ENCODE results near the gene NRCAM. TPM values are rescaled to one million over a fixed set of nuclear protein-coding genes. Genes with fewer than 3 reads are reported as not detected.

The NRCAM gene
- total and polyA plus RNA-seq, 2 of the 8 experiments (the other 6 are each of a cell fraction or from before 2014, with no cell fraction given): 2.7 to 3.8 TPM

DNA sequence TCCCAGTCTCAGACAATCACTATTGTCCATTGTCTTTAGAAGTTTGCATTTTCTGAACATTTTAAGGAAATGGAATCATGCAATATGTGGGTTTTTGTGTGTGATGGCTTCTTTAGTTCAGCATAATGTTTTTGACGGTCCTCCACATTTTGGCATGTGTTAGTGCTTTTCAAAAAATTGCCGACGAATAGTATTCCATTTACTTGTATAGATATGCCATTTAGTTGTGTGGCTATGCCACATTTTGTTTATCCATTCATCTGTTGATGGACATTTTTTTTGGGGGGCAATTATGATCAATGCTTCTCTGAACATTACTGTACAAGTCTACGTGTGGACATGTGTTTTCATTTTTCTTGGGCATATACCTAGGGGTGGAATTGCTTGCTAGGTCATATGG is 314.1 kb downstream of the NRCAM start:
- POLR2A ChIA-PET (ENCODE audit: partially characterized antibody): no interaction called here
- no peaks in the 10 kb centered on the region for H4K20me1 ChIP-seq (replicated peaks in 1 of 2; ENCODE audit: control insufficient read depth in 1 of 2, insufficient read depth in 2 of 2, low read length in 2 of 2)

More for the DNA sequence above, 314.1 kb downstream of the NRCAM start:
- no peak overlapping the region for H2AK5ac ChIP-seq (ENCODE audit: low read depth, low read length)
- H3K4ac ChIP-seq (replicated peaks; ENCODE audit: insufficient read length, low read depth, low read length): no peak overlapping the region
- no peak for DNase-seq (ENCODE audit: low read depth in 1 of 2, low spot score in 2 of 2)
- no peaks in the 10 kb centered on the region for H3K9me3 ChIP-seq (ENCODE audit: insufficient read depth in 2 of 2, low read depth in 1 of 2, low read length in 1 of 2)
- H2AFZ ChIP-seq (ENCODE audit: low read length): no peak overlapping the region
- H4K91ac ChIP-seq (replicated peaks; ENCODE audit: insufficient read length, low read length): no peak overlapping the region
- H2BK15ac ChIP-seq (ENCODE audit: low read length): no peak overlapping the region
- 94% methylated on average over 4 of the region's 4 CpGs; no CpG with 5 or more reads in 1 of the 2 experiments for WGBS, 2 experiments (ENCODE audit: extremely low coverage in 1 of 2, insufficient coverage in 1 of 2, insufficient read length in 1 of 2, insufficient replicate concordance in 2 of 2, low coverage in 1 of 2, low lambda C conversion rate in 2 of 2, missing lambda C conversion rate in 1 of 2)
- no peak overlapping the region for H4K5ac ChIP-seq (ENCODE audit: insufficient read length, low read depth, low read length)
- no peak overlapping the region for H2BK12ac ChIP-seq (ENCODE audit: low read depth, low read length)
- no peaks in the 10 kb centered on the region for H3K79me2 ChIP-seq (ENCODE audit: control insufficient read depth in 1 of 2, insufficient read depth in 2 of 2, low read length in 2 of 2)
- no peak overlapping the region for H2BK20ac ChIP-seq (ENCODE audit: low read length)
- no peak overlapping the region for H2BK120ac ChIP-seq (replicated peaks; ENCODE audit: low read depth, low read length)
- no peak for TF ChIP-seq SP4 (IDR thresholded peaks at IDR 0.05; ENCODE audit: low read length)
- H2BK5ac ChIP-seq (ENCODE audit: low read depth, low read length): no peak overlapping the region
- no peak overlapping the region for H3K9ac ChIP-seq (replicated peaks in 1 of 4; ENCODE audit: extremely low read depth in 1 of 4, low read depth in 3 of 4, low read length in 3 of 4)
- H3K23me2 ChIP-seq (ENCODE audit: low read depth, low read length): no peaks in the 10 kb centered on the region
- no peak overlapping the region for H3K4me2 ChIP-seq (ENCODE audit: insufficient read depth in 1 of 2, low read depth in 2 of 2, low read length in 2 of 2)
- CTCF ChIA-PET (ENCODE audit: partially characterized antibody): interaction anchor here (1.6 to 4.2 kb wide), 3 partner anchors 29 to 300 kb away, joined by 3 to 16 read pairs (median 5); no protein-coding TSS in a partner anchor
- H3K36me3 ChIP-seq (ENCODE audit: control insufficient read depth in 2 of 4, insufficient read depth in 4 of 4, low read length in 3 of 4): no peaks in the 10 kb centered on the region
- H3K27me3 ChIP-seq (replicated peaks in 1 of 4; ENCODE audit: control insufficient read depth in 3 of 4, extremely low read depth in 1 of 4, insufficient read depth in 3 of 4, low read length in 3 of 4): no peaks in the 10 kb centered on the region
- peaks cover 0 to 5% (median 0%) of the 10 kb centered on the region in 4 experiments; a peak in 3 of 7 replicates for H3K4me1 ChIP-seq (replicated peaks in 1 of 4; ENCODE audit: control insufficient read depth in 3 of 4, insufficient read depth in 4 of 4, low read length in 3 of 4)
- no peak overlapping the region for H3K27ac ChIP-seq (ENCODE audit: low read depth, low read length)
- H3K14ac ChIP-seq (ENCODE audit: insufficient read length): no peak overlapping the region
- FAIRE-seq: no peak
- H3K23ac ChIP-seq (ENCODE audit: insufficient read length): no peak overlapping the region
- H3K79me1 ChIP-seq (ENCODE audit: low read depth, low read length): no peaks in the 10 kb centered on the region
- H3K4me3 ChIP-seq (ENCODE audit: extremely low read depth in 1 of 4, insufficient read depth in 2 of 4, low read depth in 3 of 4, low read length in 4 of 4): no peak overlapping the region
- no peak overlapping the region for H3K18ac ChIP-seq (ENCODE audit: extremely low read depth, low read length)
- H3K56ac ChIP-seq (replicated peaks; ENCODE audit: insufficient read length, low read depth, low read length): no peak overlapping the region
- no peak overlapping the region for H4K8ac ChIP-seq (ENCODE audit: extremely low read depth, insufficient read depth, low read length)

All from H1 (cell line).